Endothelial cell (in vitro differentiated cells): ENCODE data around the gene CARMIL3. TPM values are rescaled to one million over a fixed set of nuclear protein-coding genes. Genes with fewer than 3 reads are reported as not detected.

Source experiments
- DNase-seq: peaks from one replicate; pipeline ENCODE4 v3.0.0; 2021; ENCODE audit warnings: low spot score
- H3K27ac Mint-ChIP-seq: one replicate; pipeline ENCODE4 v1.8.0; 2021; ENCODE audit warnings: mixed read lengths, inconsistent platforms; ENCODE audit not compliant: unreplicated experiment
- H3K27me3 Mint-ChIP-seq: one replicate; pipeline ENCODE4 v1.8.0; 2021; ENCODE audit warnings: mild to moderate bottlenecking, moderate library complexity, mixed read lengths, inconsistent platforms; ENCODE audit not compliant: unreplicated experiment
- H3K36me3 Mint-ChIP-seq: one replicate; pipeline ENCODE4 v1.8.0; 2021; ENCODE audit warnings: mild to moderate bottlenecking, low read depth, mixed read lengths, inconsistent platforms; ENCODE audit not compliant: unreplicated experiment
- H3K4me1 Mint-ChIP-seq: one replicate; pipeline ENCODE4 v1.8.0; 2021; ENCODE audit warnings: mild to moderate bottlenecking, mixed read lengths, inconsistent platforms; ENCODE audit not compliant: unreplicated experiment
- H3K4me3 Mint-ChIP-seq: one replicate; pipeline ENCODE4 v1.8.0; 2021; ENCODE audit warnings: mild to moderate bottlenecking, mixed read lengths, inconsistent platforms; ENCODE audit not compliant: unreplicated experiment
- H3K9me3 Mint-ChIP-seq: one replicate; pipeline ENCODE4 v1.8.0; 2021; ENCODE audit warnings: mixed read lengths, inconsistent platforms; ENCODE audit not compliant: unreplicated experiment
- CTCF ChIP-seq: fragments of 200-600 bp; sonication (generic); IDR thresholded peaks from one replicate; pipeline ENCODE4 v1.5.0; 2021; ENCODE audit warnings: antibody characterized with exemption; ENCODE audit not compliant: unreplicated experiment
- total RNA-seq: library from RNA; stranded (reverse); fragmentation: NEBNext Ultra II Directional; extraction: Animal tissue kit (Norgen Biotek cat#: 25700); gene quantifications from one replicate; pipeline ENCODE4 v1.2.1, GENCODE V29; 2021; ENCODE audit not compliant: unreplicated experiment

CARMIL3 gene
- total RNA-seq, 1 donor from 2014 or later, result 1.4 TPM

GRCh38 chr14:24053548-24054323 lies 1.9 kb downstream of the CARMIL3 start:
- Mint-ChIP-seq H3K9me3 (no peaks in the 10 kb centered on the region), H3K4me1 (peaks cover 15% of the 10 kb centered on the region), H3K36me3 (peaks cover 3% of the 10 kb centered on the region), H3K27me3 (peaks cover 22% of the 10 kb centered on the region), H3K4me3 (peak overlapping the region; percentile 90), H3K27ac (no peak overlapping the region)
- no peak for DNase-seq
- TF ChIP-seq CTCF, result no peak

- TF ChIP-seq CTCF, result no peak
- Mint-ChIP-seq H3K27me3 (peaks cover 26% of the 10 kb centered on the region), H3K27ac (no peak overlapping the region), H3K36me3 (peaks cover 3% of the 10 kb centered on the region), H3K4me1 (peaks cover 10% of the 10 kb centered on the region), H3K4me3 (no peak overlapping the region), H3K9me3 (no peaks in the 10 kb centered on the region)
- no peak for DNase-seq
Measured at GRCh38 chr14:24054324-24054641, 2.5 kb downstream of the CARMIL3 start.

- H3K4me1 Mint-ChIP-seq, result peaks cover 10% of the 10 kb centered on the region
- TF ChIP-seq CTCF, result no peak
Measured at GRCh38 chr14:24054646-24055045, 2.8 kb downstream of the CARMIL3 start.

GRCh38 chr14:24055971-24056799 lies 4.4 kb downstream of the CARMIL3 start:
- TF ChIP-seq CTCF, result no peak
- Mint-ChIP-seq H3K36me3 (no peaks in the 10 kb centered on the region), H3K27me3 (peaks cover 27% of the 10 kb centered on the region), H3K9me3 (no peaks in the 10 kb centered on the region), H3K4me3 (no peak overlapping the region), H3K4me1 (peaks cover 8% of the 10 kb centered on the region), H3K27ac (no peak overlapping the region)
- no peak for DNase-seq

More at GRCh38 chr14:24054646-24055045, 2.8 kb downstream of the CARMIL3 start:
- Mint-ChIP-seq H3K27ac (no peak overlapping the region), H3K36me3 (peaks cover 2% of the 10 kb centered on the region), H3K9me3 (no peaks in the 10 kb centered on the region), H3K4me3 (no peak overlapping the region), H3K27me3 (peaks cover 27% of the 10 kb centered on the region)
- DNase-seq, result no peak

- Mint-ChIP-seq H3K9me3 (no peaks in the 10 kb centered on the region), H3K4me1 (peaks cover 6% of the 10 kb centered on the region), H3K36me3 (no peaks in the 10 kb centered on the region), H3K4me3 (no peak overlapping the region), H3K27ac (no peak overlapping the region), H3K27me3 (peaks cover 24% of the 10 kb centered on the region)
- DNase-seq, result no peak
- no peak for TF ChIP-seq CTCF
Measured at GRCh38 chr14:24056800-24057184, 5.0 kb downstream of the CARMIL3 start.
